Colonic mucosa (tissue), 4 donors: ENCODE data around the gene HOXB6. TPM values are rescaled to one million over a fixed set of nuclear protein-coding genes. Genes with fewer than 3 reads are reported as not detected.
A peak's percentile ranks its signal among the peaks of the same experiment; 100 is the strongest.

Source experiments
- DNase-seq: peaks from one replicate; pipeline ENCODE4 v3.0.0-alpha.2; 2020
- H3K27ac ChIP-seq: fragments of 200-600 bp; one replicate; pipeline ENCODE4 v1.8.0; 2021
- H3K27me3 ChIP-seq: fragments of 200-600 bp; one replicate; pipeline ENCODE4 v1.8.0; 2021
- H3K36me3 ChIP-seq: fragments of 200-600 bp; one replicate; pipeline ENCODE4 v1.8.0; 2021
- H3K4me1 ChIP-seq: fragments of 200-600 bp; one replicate; pipeline ENCODE4 v1.8.0; 2021; ENCODE audit warnings: mild to moderate bottlenecking
- H3K4me3 ChIP-seq: fragments of 200-600 bp; one replicate; pipeline ENCODE4 v1.8.0; 2021
- H3K9ac ChIP-seq, 2 donors: one replicate each; pipeline ENCODE4 v1.7.0; 2013; ENCODE audit warnings: control low read depth in 2 of 2, low read depth in 2 of 2, low read length in 2 of 2
- H3K9me3 ChIP-seq: fragments of 200-600 bp; one replicate; pipeline ENCODE4 v1.8.0; 2021
- CTCF ChIP-seq: fragments of 200-600 bp; IDR thresholded peaks from one replicate; pipeline ENCODE4 v1.8.0; 2022; ENCODE audit warnings: antibody characterized with exemption, mild to moderate bottlenecking
- intact Hi-C: fragments of 100-400 bp; cut with DNase I; formaldehyde crosslinking; loops from one replicate; pipeline ENCODE4 v1.14.1; 2022
- total RNA-seq, 2 donors: library from RNA; stranded (reverse); fragmentation: NEBNext Ultra II Directional in 1 of 2; extraction: Animal tissue kit (Norgen Biotek cat#: 25700) in 1 of 2; gene quantifications; one replicate each; pipeline ENCODE4 v1.2.1, GENCODE V29; 2021
- donor health status: healthy.
- donor health status: DM: no; HTN: no; CAD: no.
- donor health status: DM: no; HTN: no; CAD: no.

The HOXB6 gene
- total RNA-seq, 2 donors from 2014 or later, result 30.0 to 71.0 TPM

GRCh38 chr17:48588528-48588927 is 16.3 kb downstream of the HOXB6 start:
- intact Hi-C loops, result no loop called here
- Histone ChIP-seq H3K4me3 (no peak overlapping the region), H3K36me3 (no peaks in the 10 kb centered on the region), H3K27me3 (no peaks in the 10 kb centered on the region), H3K27ac (peak overlapping the region; percentile 88), H3K9ac (peak overlapping the region; percentile 54 to 76), H3K4me1 (peaks cover 9% of the 10 kb centered on the region), H3K9me3 (no peaks in the 10 kb centered on the region)
- no peak for DNase-seq
- TF ChIP-seq CTCF, result no peak

GRCh38 chr17:48588074-48588415 is 16.7 kb downstream of the HOXB6 start:
- peak overlapping the region; percentile 54 to 76 for H3K9ac ChIP-seq
- H3K9me3 ChIP-seq, result no peaks in the 10 kb centered on the region
- DNase-seq, result no peak
- intact Hi-C loops, result no loop called here
- no peak for TF ChIP-seq CTCF
- peaks cover 9% of the 10 kb centered on the region for H3K4me1 ChIP-seq
- H3K4me3 ChIP-seq, result no peak overlapping the region
- H3K36me3 ChIP-seq, result no peaks in the 10 kb centered on the region
- H3K27ac ChIP-seq, result peak overlapping the region; percentile 88
- no peaks in the 10 kb centered on the region for H3K27me3 ChIP-seq

GRCh38 chr17:48587276-48588073 is 17.3 kb downstream of the HOXB6 start:
- intact Hi-C loops, result no loop called here
- peaks cover 9% of the 10 kb centered on the region for H3K4me1 ChIP-seq
- H3K9ac ChIP-seq, result peak overlapping the region; percentile 76 to 78
- TF ChIP-seq CTCF, result no peak
- no peaks in the 10 kb centered on the region for H3K36me3 ChIP-seq
- peak overlapping the region; percentile 88 for H3K27ac ChIP-seq
- no peaks in the 10 kb centered on the region for H3K27me3 ChIP-seq
- no peaks in the 10 kb centered on the region for H3K9me3 ChIP-seq
- DNase-seq, result no peak
- no peak overlapping the region for H3K4me3 ChIP-seq

DNA sequence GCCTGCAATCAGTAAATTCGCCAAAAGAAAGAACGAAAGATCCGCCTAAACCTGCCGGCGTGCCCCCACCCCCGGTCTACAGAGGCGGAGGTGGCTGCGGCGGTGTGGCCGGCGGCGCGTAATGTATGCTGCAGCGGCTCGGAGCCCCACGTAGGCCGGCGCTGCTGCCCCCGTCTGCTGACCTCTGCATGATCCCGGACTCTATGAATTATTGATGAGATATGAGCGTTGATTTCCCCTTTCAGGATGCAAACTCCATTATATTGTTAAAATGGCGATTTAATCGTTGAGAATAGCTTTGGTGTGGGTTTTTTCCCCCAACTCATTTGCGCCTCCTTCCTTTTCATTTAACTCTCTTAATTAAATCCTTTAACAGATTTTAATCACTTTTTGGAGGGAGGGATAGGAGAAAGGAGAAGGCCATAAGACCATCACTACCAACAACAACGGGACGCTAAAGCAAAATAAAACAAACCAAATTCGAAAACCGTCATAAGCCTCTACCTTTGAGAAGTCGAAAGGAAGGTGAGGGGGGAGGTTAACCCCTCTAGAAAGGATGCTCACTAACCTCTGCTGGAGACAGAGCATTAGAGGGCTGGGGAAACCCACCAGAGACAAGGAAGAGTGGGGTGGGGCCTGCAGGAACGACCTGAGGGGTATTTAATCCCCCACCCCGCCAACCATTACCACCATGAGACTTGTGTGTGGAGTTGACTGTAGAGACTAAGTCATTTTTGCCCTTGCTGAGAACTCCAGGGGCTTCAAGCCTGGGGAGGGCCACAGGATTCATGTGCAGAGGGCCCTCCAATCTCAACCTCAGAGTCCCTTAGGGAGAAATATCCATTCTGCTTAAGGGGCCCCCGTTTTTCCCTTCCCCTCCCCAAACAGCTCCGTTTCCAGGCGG is 18.2 kb downstream of the HOXB6 start:
- H3K4me1 ChIP-seq, result peaks cover 9% of the 10 kb centered on the region

More for the DNA sequence above, 18.2 kb downstream of the HOXB6 start:
- H3K36me3 ChIP-seq, result no peaks in the 10 kb centered on the region
- peaks cover 3% of the 10 kb centered on the region for H3K27me3 ChIP-seq
- no peak for DNase-seq
- no peak for TF ChIP-seq CTCF
- peak overlapping the region; percentile 51 for H3K4me3 ChIP-seq
- peak overlapping the region; percentile 88 for H3K27ac ChIP-seq
- H3K9ac ChIP-seq, result peak overlapping the region; percentile 76 to 78
- no peaks in the 10 kb centered on the region for H3K9me3 ChIP-seq
- intact Hi-C loops, result no loop called here
